GM18502 (cell line): ENCODE results near the gene GPR42.

Source experiments
- ATAC-seq: cut with Tn5 transposase; IDR thresholded peaks from one replicate; pipeline ENCODE4 v1.9.1; 2021; ENCODE audit warnings: mild to moderate bottlenecking; ENCODE audit not compliant: unreplicated experiment, poor library complexity

GPR42 gene, protein sequence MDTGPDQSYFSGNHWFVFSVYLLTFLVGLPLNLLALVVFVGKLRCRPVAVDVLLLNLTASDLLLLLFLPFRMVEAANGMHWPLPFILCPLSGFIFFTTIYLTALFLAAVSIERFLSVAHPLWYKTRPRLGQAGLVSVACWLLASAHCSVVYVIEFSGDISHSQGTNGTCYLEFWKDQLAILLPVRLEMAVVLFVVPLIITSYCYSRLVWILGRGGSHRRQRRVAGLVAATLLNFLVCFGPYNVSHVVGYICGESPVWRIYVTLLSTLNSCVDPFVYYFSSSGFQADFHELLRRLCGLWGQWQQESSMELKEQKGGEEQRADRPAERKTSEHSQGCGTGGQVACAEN

DNA sequence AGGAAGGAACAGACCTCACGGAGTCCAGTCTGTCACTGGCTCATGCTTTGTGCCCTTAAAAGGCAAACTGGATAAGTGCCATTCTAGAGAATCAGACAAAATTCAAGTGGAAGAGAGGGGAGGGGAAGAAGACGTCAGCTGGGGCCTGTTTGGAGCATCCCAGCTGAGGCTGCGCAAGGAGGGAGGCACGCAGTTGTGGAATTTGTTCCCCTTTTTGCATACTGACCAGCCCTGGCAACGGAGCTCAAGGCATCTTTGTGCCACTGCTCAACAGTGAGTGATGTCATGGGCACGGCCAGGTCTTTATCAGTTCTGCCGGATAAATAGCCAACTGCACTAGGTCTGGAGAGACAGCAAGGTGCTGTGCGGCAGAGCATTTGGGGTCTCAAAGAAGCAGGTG lies at the start of gene GPR42:
TSS of gene GPR42 (plus strand) at position 347 of the 400 bp plus-strand sequence. CDS start 292 bp downstream, outside the sequence.
- no peak for ATAC-seq

DNA sequence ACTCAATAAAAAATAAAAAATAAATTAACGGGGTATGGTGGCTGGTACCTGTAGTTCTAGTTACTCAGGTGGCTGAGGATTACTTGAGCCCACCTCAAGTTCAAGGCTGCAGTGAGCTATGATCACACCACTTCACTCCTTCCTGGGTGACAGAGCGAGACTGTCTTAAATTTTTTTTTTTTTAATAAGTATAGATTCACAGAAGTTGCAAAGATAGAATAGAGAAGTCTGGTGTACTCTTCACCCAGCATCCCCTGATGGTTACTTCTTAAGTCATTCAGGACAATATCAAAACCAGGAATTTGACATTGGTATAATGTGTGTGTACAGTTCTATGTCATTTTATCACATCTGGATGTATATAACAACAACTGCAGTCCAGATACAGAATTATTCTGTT lies 49.6 kb upstream of the GPR42 start:
- ATAC-seq, result no peak

DNA sequence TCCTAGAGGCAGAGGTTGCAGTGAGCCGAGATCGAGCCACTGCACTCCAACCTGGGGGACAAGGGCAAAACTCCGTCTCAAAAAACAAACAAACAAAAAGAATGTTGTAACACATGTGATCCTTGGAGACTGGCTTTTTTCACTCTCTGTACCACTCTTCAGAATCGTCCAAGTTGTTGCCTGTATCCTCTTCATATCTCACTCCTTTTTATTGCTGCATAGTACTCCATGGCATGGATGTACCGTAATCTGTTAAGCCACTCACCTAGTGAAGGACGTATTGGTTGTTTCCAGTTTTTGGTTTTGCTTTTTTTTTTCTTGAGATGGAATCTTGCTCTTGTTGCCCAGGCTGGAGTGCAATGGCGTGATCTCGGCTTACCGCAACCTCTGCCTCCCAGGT lies 48.9 kb upstream of the GPR42 start:
- no peak for ATAC-seq

DNA sequence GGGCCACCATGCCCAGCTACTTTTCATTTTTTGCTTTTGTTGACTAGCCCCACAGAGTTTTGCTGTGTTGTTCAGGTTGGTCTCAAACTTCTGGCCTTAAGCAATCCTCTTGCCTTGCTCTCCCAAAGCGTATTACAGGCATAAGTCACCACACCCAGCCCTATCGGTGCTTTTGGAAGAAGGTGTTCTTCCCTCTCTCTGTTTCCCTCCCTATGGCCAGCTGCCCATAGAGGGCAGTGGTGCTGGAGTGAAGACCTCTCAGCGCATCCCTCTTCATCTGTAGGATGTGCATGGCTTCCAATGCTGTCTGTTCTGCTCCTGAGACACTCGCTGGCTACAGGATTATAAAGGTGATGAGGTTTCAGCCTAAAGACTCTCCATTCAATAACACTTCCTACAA lies 43.2 kb upstream of the GPR42 start:
- no peak for ATAC-seq

DNA sequence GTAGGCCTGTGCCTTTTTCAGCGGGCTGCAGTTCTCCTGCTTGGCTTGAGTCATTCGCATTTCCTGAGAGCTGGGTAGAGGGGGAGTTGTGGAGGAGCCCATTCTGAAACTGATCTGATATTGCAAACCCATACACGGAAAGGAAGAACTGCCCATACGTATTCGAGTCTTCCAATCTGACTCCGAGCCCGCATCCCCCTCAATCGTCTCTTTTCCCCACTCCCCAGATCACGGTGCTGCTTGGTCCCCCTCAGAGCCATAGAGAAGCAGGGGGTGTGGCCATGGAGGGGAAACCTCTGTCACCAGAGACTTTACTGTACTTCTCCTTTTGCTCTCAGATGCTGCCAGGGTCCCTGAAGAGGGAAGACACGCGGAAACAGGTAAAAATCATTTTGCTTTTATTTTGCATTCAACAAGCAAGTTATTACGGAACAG lies 42.0 kb upstream of the GPR42 start, which contains the start of gene CD22:
TSS of gene CD22 (plus strand) at position 337 of the 435 bp plus-strand sequence. CDS start 2,854 bp downstream, outside the sequence.
- ATAC-seq, result peak; percentile 39

DNA sequence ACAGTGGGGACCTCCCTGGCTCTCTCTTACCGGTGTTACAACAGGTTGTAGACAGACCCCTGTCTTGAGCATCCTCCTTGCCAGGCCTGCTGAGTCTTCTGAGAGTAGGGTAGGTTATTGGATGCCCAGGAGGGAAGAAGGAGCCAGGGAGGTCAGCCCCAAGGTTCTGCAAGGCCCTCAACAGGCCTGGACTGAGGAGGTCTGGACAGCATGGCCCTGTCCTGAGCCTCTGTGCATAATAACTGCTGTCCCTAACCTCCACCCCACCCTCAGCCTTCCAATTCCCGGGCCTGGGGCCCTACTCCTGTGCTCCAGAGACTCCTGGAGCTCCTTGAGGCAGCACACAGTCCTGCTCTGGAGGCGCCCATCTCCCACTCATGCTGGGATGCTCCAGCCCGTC lies 41.5 kb upstream of the GPR42 start:
- ATAC-seq, result no peak

DNA sequence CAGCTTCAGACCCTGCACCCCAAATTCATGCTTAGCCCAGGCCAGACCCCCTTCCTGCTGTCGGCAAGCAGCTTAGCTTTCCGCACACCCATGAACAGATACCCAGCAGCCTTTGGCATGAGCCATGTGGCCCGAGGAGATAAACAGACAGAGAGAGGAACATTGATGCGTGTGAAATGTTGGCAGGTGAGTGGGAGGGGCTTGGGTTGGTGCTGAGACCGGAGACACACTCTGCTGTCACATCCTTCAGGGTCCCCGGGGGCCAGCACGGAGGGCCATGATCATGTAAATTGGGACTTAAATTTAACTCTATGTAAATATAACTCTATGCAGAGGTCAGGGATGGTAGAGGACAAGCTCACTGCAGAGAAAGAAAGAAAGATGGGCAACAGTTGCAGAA lies 40.4 kb upstream of the GPR42 start:
- ATAC-seq, result peak; percentile 51

DNA sequence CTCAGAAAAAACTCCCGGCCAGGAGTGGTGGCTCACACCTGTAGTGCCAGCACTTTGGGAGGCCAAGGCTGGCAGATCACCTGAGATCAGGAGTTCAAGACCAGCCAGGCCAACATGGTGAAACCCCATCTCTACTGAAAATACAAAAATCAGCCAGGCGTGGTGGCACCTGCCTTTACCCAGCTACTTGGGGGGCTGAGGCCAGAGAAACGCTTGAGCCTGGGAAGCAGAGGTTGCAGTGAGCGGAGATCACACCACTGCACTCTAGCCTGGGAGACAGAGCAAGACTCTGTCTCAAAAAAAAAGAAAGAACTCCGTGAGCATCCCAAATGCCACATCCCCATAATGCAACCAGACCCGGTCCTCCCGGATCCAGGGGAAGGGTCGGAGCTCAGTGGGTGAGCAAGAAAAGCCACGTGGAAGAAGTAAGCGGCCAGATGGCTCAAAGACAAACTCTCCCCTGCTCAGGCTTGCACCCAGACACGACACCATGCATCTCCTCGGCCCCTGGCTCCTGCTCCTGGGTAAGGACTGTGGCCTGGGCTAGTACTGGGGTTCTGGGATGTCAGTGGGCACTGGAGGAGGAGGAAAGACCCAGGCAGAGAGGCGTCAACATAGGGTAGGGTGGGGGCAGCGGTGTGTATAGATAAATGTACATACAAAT lies 39.2 kb upstream of the GPR42 start:
- no peak for ATAC-seq

DNA sequence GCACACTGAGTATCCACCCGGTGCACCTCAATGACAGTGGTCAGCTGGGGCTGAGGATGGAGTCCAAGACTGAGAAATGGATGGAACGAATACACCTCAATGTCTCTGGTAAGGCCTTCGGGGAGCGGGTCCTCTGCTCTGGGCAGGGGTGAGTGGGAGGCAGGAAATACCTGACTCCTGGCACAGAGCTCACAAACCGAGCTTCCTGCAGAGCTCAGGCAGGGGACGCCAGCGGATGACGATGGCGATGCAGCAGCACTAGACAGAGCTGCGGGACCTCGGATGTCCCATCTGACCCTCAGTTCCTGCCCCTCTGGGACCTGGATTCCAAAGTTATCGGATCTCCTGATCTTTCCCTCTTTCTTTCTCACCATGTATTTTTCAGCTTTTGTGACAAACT lies 38.1 kb upstream of the GPR42 start:
- no peak for ATAC-seq

DNA sequence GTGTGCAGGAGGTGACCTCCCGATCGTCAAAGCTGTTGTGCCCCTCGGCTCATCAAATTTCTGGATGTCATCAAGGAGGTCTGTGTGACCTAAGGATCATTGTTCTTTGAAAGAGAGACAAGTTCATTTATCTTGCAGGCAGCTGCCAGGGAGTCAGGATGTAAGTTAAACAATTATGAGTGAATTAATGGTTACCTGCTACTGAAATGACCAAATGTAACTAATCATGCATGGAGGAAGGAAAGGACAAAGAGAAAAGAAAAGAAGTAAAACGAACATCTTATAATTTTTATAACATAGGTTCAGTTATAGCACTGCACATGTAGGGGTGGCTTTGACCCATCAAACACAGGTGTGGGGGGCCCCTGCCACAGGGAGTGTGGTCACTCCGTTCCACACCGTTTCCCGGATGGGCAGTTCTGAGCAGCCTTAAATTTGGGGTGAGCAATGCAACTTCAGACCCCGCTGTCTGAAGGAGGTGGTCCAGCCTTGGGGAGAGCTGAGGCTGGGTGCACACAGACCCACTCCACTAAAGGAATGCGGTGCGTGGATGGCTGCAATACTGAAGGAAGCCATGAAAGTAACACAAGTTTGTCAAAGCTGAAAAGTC lies 36.6 kb upstream of the GPR42 start:
- no peak for ATAC-seq

DNA sequence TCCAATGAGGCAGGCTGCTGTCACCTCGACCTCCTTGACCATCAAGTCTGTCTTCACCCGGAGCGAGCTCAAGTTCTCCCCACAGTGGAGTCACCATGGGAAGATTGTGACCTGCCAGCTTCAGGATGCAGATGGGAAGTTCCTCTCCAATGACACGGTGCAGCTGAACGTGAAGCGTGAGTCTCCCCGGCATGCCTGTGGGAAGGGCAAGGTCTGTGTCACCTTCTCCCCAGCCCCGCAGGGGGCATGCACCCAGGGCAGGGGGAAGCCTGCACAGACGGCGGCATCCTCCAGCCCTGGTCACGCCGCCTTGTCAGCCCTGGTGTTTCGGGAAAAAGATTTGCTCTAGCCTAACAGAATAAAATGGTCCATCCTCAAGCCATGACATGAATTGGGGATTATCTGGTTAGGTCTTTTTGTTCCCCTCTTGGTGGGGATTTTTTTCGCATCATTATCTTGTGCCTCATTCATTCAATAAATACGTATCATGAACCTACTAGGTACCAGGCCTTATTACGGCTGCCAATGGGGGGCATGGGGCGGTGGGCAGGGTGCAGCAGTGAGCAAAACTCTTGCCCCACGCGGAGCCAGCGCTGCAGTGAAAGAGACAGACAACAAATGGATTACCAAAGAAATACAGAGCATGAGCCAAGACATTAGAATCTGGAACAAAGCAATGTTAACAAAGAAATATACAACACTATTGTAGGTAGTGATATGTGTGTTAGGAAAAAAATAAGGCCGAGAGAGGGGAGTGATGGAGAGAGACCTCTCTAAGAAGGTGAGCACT lies 34.5 kb upstream of the GPR42 start:
- no peak for ATAC-seq

DNA sequence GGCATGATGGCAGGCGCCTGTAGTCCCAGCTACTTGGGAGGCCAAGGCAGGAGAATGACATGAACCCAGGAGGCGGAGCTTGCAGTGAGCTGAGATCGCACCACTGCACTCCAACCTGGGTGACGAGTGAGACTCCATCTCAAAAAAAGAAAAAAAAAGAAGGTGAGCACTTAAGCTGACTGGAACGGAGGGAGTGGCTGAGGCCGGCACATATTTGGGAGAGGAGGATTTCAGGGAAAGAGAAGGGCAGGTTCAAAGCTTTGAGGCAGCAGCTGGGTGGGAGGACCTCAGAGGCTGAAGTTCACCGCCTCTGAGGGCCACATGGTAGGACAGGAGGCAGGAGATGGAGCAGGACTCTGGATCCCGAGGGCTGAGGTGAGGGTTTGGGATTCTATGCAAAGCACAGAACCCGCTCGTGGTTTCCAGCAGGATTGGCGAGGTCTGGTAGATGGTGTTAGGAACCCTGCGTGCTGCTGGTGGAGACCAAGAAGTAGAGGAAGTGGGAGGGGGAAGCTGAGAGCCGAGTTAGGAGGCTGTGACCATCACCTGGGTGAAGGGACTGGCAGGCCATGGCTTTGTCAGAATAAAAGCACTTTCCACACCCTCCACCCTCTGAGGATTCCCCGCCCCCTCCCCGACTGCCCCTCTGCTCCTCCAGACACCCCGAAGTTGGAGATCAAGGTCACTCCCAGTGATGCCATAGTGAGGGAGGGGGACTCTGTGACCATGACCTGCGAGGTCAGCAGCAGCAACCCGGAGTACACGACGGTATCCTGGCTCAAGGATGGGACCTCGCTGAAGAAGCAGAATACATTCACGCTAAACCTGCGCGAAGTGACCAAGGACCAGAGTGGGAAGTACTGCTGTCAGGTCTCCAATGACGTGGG lies 33.5 kb upstream of the GPR42 start:
- no peak for ATAC-seq

DNA sequence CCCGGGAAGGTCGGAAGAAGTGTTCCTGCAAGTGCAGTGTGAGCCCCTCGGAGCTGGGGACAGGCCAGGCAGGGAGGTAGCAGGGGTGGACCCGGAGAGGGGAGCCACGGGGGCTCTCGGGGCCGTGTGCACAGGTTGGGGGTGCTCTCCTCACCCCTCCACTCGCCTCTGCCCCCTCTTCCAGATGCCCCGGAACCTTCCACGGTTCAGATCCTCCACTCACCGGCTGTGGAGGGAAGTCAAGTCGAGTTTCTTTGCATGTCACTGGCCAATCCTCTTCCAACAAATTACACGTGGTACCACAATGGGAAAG lies 32.9 kb upstream of the GPR42 start:
- ATAC-seq, result no peak

DNA sequence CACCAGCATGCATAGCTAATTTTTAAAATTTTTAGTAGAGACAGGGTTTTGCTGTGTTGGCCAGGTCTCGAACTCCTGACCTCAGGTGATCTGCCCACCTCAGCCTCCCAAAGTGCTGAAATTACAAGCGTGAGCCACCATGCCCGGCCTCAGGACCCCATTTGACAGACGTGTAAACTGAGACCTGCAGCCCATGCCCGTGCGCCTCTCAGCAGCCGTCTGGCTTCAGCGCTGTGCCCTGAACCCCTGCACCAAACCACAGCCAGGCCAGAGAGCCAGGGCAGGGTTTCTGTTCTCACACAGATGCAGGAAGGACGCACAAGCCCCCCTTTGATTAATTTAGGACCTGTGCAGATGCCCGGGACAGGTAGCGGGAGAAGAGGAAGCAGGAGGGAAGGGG lies 30.4 kb upstream of the GPR42 start:
- ATAC-seq, result no peak

DNA sequence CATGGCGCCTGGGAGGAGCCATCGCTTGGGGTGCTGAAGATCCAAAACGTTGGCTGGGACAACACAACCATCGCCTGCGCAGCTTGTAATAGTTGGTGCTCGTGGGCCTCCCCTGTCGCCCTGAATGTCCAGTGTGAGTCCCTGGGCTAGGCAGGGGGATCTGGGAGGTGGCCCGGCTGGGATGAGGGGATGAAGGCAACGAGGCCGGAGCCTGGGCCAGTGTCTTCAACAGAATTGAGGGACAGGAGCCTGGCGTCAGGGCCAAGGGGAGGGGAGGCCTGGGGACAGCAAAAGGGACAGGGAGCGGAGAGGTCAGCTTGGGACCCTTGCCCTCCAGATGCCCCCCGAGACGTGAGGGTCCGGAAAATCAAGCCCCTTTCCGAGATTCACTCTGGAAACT lies 29.9 kb upstream of the GPR42 start:
- ATAC-seq, result no peak

DNA sequence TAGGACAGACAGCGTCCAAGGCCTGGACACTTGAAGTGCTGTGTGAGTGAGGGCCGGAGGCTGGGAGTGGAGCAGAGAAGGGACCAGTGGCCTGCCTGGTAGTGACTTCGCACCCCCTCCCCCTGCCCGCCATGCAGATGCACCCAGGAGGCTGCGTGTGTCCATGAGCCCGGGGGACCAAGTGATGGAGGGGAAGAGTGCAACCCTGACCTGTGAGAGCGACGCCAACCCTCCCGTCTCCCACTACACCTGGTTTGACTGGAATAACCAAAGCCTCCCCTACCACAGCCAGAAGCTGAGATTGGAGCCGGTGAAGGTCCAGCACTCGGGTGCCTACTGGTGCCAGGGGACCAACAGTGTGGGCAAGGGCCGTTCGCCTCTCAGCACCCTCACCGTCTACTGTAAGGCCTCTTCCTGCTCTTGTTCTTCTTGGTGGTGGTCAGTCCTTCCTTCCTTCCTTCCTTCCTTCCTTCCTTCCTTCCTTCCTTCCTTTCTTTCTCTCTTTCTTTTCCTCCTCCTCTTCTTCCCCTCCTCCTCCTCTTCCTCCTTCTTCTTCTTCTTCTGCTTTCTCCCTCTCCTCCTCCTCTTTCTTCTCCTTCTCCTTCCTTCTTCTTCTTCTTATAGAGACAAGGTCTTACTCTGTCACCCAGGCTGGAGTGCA lies 29.2 kb upstream of the GPR42 start:
- ATAC-seq, result no peak

DNA sequence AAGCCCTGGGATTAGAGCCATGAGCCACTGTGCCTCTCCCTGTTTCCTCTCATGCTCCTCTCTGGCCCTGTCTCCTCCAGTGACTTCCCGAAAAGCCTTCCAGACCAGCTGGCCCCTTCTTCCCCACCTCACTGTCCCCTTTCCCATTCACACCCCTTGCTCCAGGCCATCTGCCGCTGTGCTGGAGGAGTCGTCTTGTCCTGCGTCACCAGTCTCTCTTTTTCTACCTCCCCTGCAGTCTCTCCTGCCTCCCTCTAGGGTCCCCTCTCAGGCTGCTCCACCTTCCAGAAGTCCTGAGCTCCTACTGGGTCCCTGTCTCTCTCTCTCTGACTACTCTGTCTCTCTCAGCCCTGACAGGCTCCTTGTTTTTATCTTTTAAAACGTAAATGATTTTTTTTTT lies 28.4 kb upstream of the GPR42 start:
- ATAC-seq, result no peak

DNA sequence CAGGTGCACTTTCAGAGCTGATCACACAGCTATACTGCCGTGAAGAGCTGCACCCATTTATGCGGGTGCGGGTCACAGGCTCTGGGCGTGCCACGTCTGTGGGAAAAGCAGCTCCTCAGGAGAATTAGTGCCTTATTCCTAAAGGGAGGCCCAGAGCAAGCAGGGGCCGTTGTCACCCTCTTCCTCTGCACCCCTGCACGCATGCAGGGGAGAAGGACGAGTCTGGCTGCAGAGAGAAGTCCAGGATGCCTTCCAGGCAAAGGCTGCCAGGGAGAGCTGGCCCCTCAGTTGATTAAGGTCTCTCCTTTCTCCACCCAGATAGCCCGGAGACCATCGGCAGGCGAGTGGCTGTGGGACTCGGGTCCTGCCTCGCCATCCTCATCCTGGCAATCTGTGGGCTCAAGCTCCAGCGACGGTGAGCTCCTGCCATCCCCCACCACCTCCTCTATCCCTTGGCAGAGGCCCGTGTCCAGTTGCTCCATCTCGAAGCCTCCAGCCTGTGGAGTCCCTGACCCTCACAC lies 26.3 kb upstream of the GPR42 start:
- no peak for ATAC-seq

DNA sequence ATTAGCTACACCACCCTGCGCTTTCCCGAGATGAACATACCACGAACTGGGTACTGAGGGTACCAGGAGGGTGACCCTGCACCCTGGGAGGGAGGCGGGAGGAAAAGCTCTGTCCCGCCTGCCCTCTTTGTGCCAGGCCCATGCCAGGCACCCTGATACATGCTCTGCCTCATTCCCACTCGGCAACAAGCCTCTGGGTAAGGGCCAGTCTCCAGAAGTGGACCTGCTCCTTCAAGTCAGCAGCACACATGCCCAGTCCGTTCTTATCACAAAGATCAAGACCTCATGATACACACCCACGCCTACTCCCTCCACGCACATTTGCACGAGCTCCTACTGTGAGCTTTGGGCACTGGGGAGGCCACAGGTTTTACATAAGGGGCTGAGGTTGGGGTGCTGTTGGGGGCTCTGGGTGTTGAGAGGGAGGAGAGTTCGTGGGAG lies 25.2 kb upstream of the GPR42 start:
- peak; percentile 18 for ATAC-seq
